CD4-positive, alpha-beta T cell treated with Interleukin-17A for 1 hour (primary cell): Measurements from ENCODE around the gene ELL.

Experiments used
- DNase-seq: peaks from one replicate; pipeline ENCODE4 v3.0.0-alpha.2; 2020

Gene ELL

GRCh38 chr19:18431351-18432197 is 90.3 kb downstream of the ELL start:
- DNase-seq = no peak

GRCh38 chr19:18430417-18431144 is 91.3 kb downstream of the ELL start:
- DNase-seq = no peak

GRCh38 chr19:18429717-18430416 is 92.0 kb downstream of the ELL start:
- DNase-seq = peak; percentile 52

GRCh38 chr19:18428787-18429674 is 92.8 kb downstream of the ELL start:
- peak; percentile 92 for DNase-seq

GRCh38 chr19:18428173-18428786 is 93.6 kb downstream of the ELL start:
- DNase-seq = no peak

- DNase-seq = no peak
Measured at GRCh38 chr19:18427743-18428113, 94.1 kb downstream of the ELL start.

GRCh38 chr19:18427080-18427742 is 94.7 kb downstream of the ELL start:
- DNase-seq = no peak

GRCh38 chr19:18426416-18426767 is 95.5 kb downstream of the ELL start:
- no peak for DNase-seq

GRCh38 chr19:18425515-18426415 is 96.1 kb downstream of the ELL start:
- no peak for DNase-seq

- no peak for DNase-seq
Measured at GRCh38 chr19:18424890-18425514, 96.9 kb downstream of the ELL start.

GRCh38 chr19:18424122-18424889 is 97.6 kb downstream of the ELL start:
- DNase-seq = no peak

GRCh38 chr19:18423258-18424020 is 98.4 kb downstream of the ELL start:
- DNase-seq = no peak

GRCh38 chr19:18422530-18423191 is 99.2 kb downstream of the ELL start:
- DNase-seq = peak; percentile 64

- DNase-seq = no peak
Measured at GRCh38 chr19:18421371-18421959, 100.4 kb downstream of the ELL start.

- DNase-seq = no peak
Measured at GRCh38 chr19:18420930-18421329, 100.9 kb downstream of the ELL start.

GRCh38 chr19:18419699-18420460 is 102.0 kb downstream of the ELL start:
- DNase-seq = peak; percentile 63
